SK-N-DZ (cell line): Measurements from ENCODE around the gene DDX52.

Source experiments
- DNase-seq: peaks from one replicate; pipeline ENCODE4 v3.0.0-alpha.2; 2015; ENCODE audit warnings: low spot score
- small RNA-seq, 2 experiments: library from RNA; depleted of rRNA; stranded (forward); fragments of <200 nt; gene quantifications; one replicate each; pipeline ENCODE3, GENCODE V24; 2014

Gene DDX52

GRCh38 chr17:37592291-37592690 lies 51.0 kb downstream of the DDX52 start:
- DNase-seq: no peak

GRCh38 chr17:37585066-37585465 lies 58.2 kb downstream of the DDX52 start:
- DNase-seq: no peak

- DNase-seq: no peak
These were observed 67.0 kb downstream of the DDX52 start for GRCh38 chr17:37576281-37576680.

- DNase-seq: no peak
These were observed 68.8 kb downstream of the DDX52 start for GRCh38 chr17:37574427-37574826.

GRCh38 chr17:37571674-37572073 lies 71.6 kb downstream of the DDX52 start:
- no peak for DNase-seq

GRCh38 chr17:37570527-37571093 lies 72.6 kb downstream of the DDX52 start:
- peak; percentile 25 for DNase-seq

- DNase-seq: no peak
These were observed 74.7 kb downstream of the DDX52 start for GRCh38 chr17:37568350-37569053.

GRCh38 chr17:37567538-37567937 lies 75.7 kb downstream of the DDX52 start:
- DNase-seq: no peak

- no peak for DNase-seq
These were observed 76.1 kb downstream of the DDX52 start for GRCh38 chr17:37567137-37567536.

GRCh38 chr17:37564252-37564651 lies 79.0 kb downstream of the DDX52 start:
- DNase-seq: no peak

- DNase-seq: no peak
These were observed 81.1 kb downstream of the DDX52 start for GRCh38 chr17:37562016-37562745.

Small RNA genes lying within 50 kb of the gene (small RNA-seq; reads per million reads assigned to genes)
- gene MIR378J: 0 reads per million in 2 experiments
